Muscle layer of colon (tissue), 2 donors: ENCODE measurements around the gene RAPGEF5.

Source experiments
- H3K27ac ChIP-seq: one replicate; pipeline ENCODE4 v1.7.0; 2013; ENCODE audit warnings: low read depth, mild to moderate bottlenecking, low read length, moderate library complexity
- H3K27me3 ChIP-seq, 2 donors: one replicate each; pipeline ENCODE4 v1.7.0; 2013; ENCODE audit warnings: low read length in 2 of 2, mild to moderate bottlenecking in 2 of 2; ENCODE audit not compliant: insufficient read depth in 2 of 2, control insufficient read depth in 1 of 2
- H3K36me3 ChIP-seq: one replicate; pipeline ENCODE4 v1.7.0; 2013; ENCODE audit warnings: mild to moderate bottlenecking, low read length; ENCODE audit not compliant: insufficient read depth
- H3K4me1 ChIP-seq: one replicate; pipeline ENCODE4 v1.7.0; 2013; ENCODE audit warnings: mild to moderate bottlenecking, low read length; ENCODE audit not compliant: insufficient read depth
- H3K4me3 ChIP-seq, 2 donors: one replicate each; pipeline ENCODE4 v1.7.0; 2013; ENCODE audit warnings: low read length in 2 of 2, low read depth in 1 of 2, mild to moderate bottlenecking in 1 of 2, moderate library complexity in 1 of 2
- H3K9ac ChIP-seq: one replicate; pipeline ENCODE4 v1.7.0; 2013; ENCODE audit warnings: low read length
- H3K9me3 ChIP-seq: one replicate; pipeline ENCODE4 v1.7.0; 2013; ENCODE audit warnings: mild to moderate bottlenecking, low read length
- donor health status: abdominal sarcoma.
- donor health status: Adenocarcinoma of cecum.

The RAPGEF5 gene

GRCh38 chr7:22343612-22344011, 13.3 kb downstream of the RAPGEF5 start:
- Histone ChIP-seq H3K9ac (no peak overlapping the region), H3K4me3 (no peak overlapping the region), H3K9me3 (no peaks in the 10 kb centered on the region), H3K36me3 (no peaks in the 10 kb centered on the region), H3K4me1 (no peaks in the 10 kb centered on the region), H3K27me3 (no peaks in the 10 kb centered on the region), H3K27ac (no peak overlapping the region)

- no peak overlapping the region for H3K4me3 ChIP-seq
- H3K36me3 ChIP-seq: no peaks in the 10 kb centered on the region
- no peaks in the 10 kb centered on the region for H3K9me3 ChIP-seq
- H3K4me1 ChIP-seq: no peaks in the 10 kb centered on the region
- no peaks in the 10 kb centered on the region for H3K27me3 ChIP-seq
- H3K9ac ChIP-seq: no peak overlapping the region
- H3K27ac ChIP-seq: no peak overlapping the region
Measured at GRCh38 chr7:22343071-22343470, 13.9 kb downstream of the RAPGEF5 start.

GRCh38 chr7:22339725-22340390, 17.1 kb downstream of the RAPGEF5 start:
- H3K4me3 ChIP-seq: no peak overlapping the region
- no peaks in the 10 kb centered on the region for H3K4me1 ChIP-seq
- no peaks in the 10 kb centered on the region for H3K9me3 ChIP-seq
- H3K27me3 ChIP-seq: no peaks in the 10 kb centered on the region
- H3K36me3 ChIP-seq: no peaks in the 10 kb centered on the region
- H3K27ac ChIP-seq: no peak overlapping the region
- H3K9ac ChIP-seq: no peak overlapping the region

- H3K27ac ChIP-seq: no peak overlapping the region
- no peaks in the 10 kb centered on the region for H3K36me3 ChIP-seq
- H3K4me3 ChIP-seq: no peak overlapping the region
- H3K9me3 ChIP-seq: no peaks in the 10 kb centered on the region
- no peak overlapping the region for H3K9ac ChIP-seq
- no peaks in the 10 kb centered on the region for H3K4me1 ChIP-seq
- no peaks in the 10 kb centered on the region for H3K27me3 ChIP-seq
Measured at GRCh38 chr7:22338877-22339276, 18.1 kb downstream of the RAPGEF5 start.

- Histone ChIP-seq H3K9ac (no peak overlapping the region), H3K4me1 (no peaks in the 10 kb centered on the region), H3K27ac (no peak overlapping the region), H3K27me3 (no peaks in the 10 kb centered on the region), H3K9me3 (no peaks in the 10 kb centered on the region), H3K4me3 (no peak overlapping the region), H3K36me3 (no peaks in the 10 kb centered on the region)
Measured at GRCh38 chr7:22338411-22338810, 18.5 kb downstream of the RAPGEF5 start.

GRCh38 chr7:22333680-22334141, 23.2 kb downstream of the RAPGEF5 start:
- Histone ChIP-seq H3K9ac (no peak overlapping the region), H3K36me3 (no peaks in the 10 kb centered on the region), H3K4me3 (no peak overlapping the region), H3K27ac (no peak overlapping the region), H3K4me1 (no peaks in the 10 kb centered on the region), H3K9me3 (no peaks in the 10 kb centered on the region), H3K27me3 (no peaks in the 10 kb centered on the region)

- no peak overlapping the region for H3K9ac ChIP-seq
- H3K9me3 ChIP-seq: no peaks in the 10 kb centered on the region
- no peaks in the 10 kb centered on the region for H3K27me3 ChIP-seq
- H3K4me1 ChIP-seq: no peaks in the 10 kb centered on the region
- H3K4me3 ChIP-seq: no peak overlapping the region
- no peak overlapping the region for H3K27ac ChIP-seq
- no peaks in the 10 kb centered on the region for H3K36me3 ChIP-seq
Measured at GRCh38 chr7:22332461-22332870, 24.5 kb downstream of the RAPGEF5 start.

- Histone ChIP-seq H3K9ac (no peak overlapping the region), H3K9me3 (no peaks in the 10 kb centered on the region), H3K27ac (no peak overlapping the region), H3K4me3 (no peak overlapping the region), H3K27me3 (no peaks in the 10 kb centered on the region), H3K36me3 (no peaks in the 10 kb centered on the region), H3K4me1 (no peaks in the 10 kb centered on the region)
Measured at GRCh38 chr7:22331704-22332103, 25.2 kb downstream of the RAPGEF5 start.

- Histone ChIP-seq H3K4me3 (no peak overlapping the region), H3K9me3 (no peaks in the 10 kb centered on the region), H3K27ac (no peak overlapping the region), H3K4me1 (no peaks in the 10 kb centered on the region), H3K9ac (no peak overlapping the region), H3K27me3 (no peaks in the 10 kb centered on the region), H3K36me3 (no peaks in the 10 kb centered on the region)
Measured at GRCh38 chr7:22330903-22331302, 26.1 kb downstream of the RAPGEF5 start.

GRCh38 chr7:22329816-22330524, 27.0 kb downstream of the RAPGEF5 start:
- Histone ChIP-seq H3K4me1 (no peaks in the 10 kb centered on the region), H3K27me3 (no peaks in the 10 kb centered on the region), H3K36me3 (no peaks in the 10 kb centered on the region), H3K9ac (no peak overlapping the region), H3K27ac (no peak overlapping the region), H3K4me3 (no peak overlapping the region), H3K9me3 (no peaks in the 10 kb centered on the region)

GRCh38 chr7:22326181-22326580, 30.8 kb downstream of the RAPGEF5 start:
- Histone ChIP-seq H3K27ac (no peak overlapping the region), H3K4me3 (no peak overlapping the region), H3K4me1 (no peaks in the 10 kb centered on the region), H3K27me3 (no peaks in the 10 kb centered on the region), H3K36me3 (no peaks in the 10 kb centered on the region), H3K9ac (no peak overlapping the region), H3K9me3 (no peaks in the 10 kb centered on the region)

GRCh38 chr7:22325671-22326070, 31.3 kb downstream of the RAPGEF5 start:
- H3K9ac ChIP-seq: no peak overlapping the region
- no peaks in the 10 kb centered on the region for H3K4me1 ChIP-seq
- H3K9me3 ChIP-seq: no peaks in the 10 kb centered on the region
- H3K27ac ChIP-seq: no peak overlapping the region
- no peak overlapping the region for H3K4me3 ChIP-seq
- H3K27me3 ChIP-seq: no peaks in the 10 kb centered on the region
- no peaks in the 10 kb centered on the region for H3K36me3 ChIP-seq
